PC-9 (cell line): ENCODE measurements around the gene RABL6. TPM values are rescaled to one million over a fixed set of nuclear protein-coding genes. Genes with fewer than 3 reads are reported as not detected.
A peak's percentile ranks its signal among the peaks of the same experiment; 100 is the strongest.

Experiments
- BruUV-seq: library from RNA; stranded (reverse); fragments of 400-500 nt; replicated peaks from 2 replicates; lab custom pipeline; 2021; lab: Mats Ljungman, UMichigan
- CTCF ChIA-PET: fragments of 300-600 bp; sonication (Branson Sonifier 250); formaldehyde crosslinking; loops from one replicate; lab custom pipeline; 2022; ENCODE audit warnings: antibody characterized with exemption; lab: Charles Lee
- POLR2A ChIA-PET: fragments of 300-600 bp; sonication (Branson Sonifier 250); formaldehyde crosslinking; loops from one replicate; lab custom pipeline; 2022; ENCODE audit warnings: antibody characterized with exemption; ENCODE audit not compliant: unreplicated experiment; lab: Charles Lee
- DNase-seq, 2 experiments: peaks; one replicate each; pipeline versions ENCODE4 v3.0.0 to v3.0.0-alpha.2; 2015 to 2022; ENCODE audit warnings: mixed read lengths in 1 of 2
- H2AFZ ChIP-seq: fragments of 200-600 bp; sonication (generic); 2 replicates; pipeline ENCODE4 v1.8.1; 2017; ENCODE audit warnings: antibody characterized with exemption
- H3F3A ChIP-seq: fragments of 200-600 bp; sonication (generic); 2 replicates; pipeline ENCODE4 v1.8.1; 2017; ENCODE audit warnings: antibody characterized with exemption, mild to moderate bottlenecking, low read depth; ENCODE audit not compliant: insufficient read depth
- H3K27ac ChIP-seq: fragments of 200-600 bp; sonication (generic); 2 replicates; pipeline ENCODE4 v1.6.1; 2016; ENCODE audit warnings: mixed run types
- H3K27me3 ChIP-seq: fragments of 200-600 bp; sonication (generic); 2 replicates; pipeline ENCODE4 v1.6.1; 2016; ENCODE audit warnings: low read depth, mixed run types; ENCODE audit not compliant: insufficient read depth
- H3K36me3 ChIP-seq: fragments of 200-600 bp; sonication (generic); 2 replicates; pipeline ENCODE4 v1.6.1; 2016; ENCODE audit warnings: low read depth, mixed run types
- H3K4me1 ChIP-seq: fragments of 200-600 bp; sonication (generic); replicated peaks from 2 replicates; pipeline ENCODE4 v1.6.1; 2016; ENCODE audit warnings: mixed run types; ENCODE audit not compliant: insufficient read depth
- H3K4me2 ChIP-seq: fragments of 200-600 bp; sonication (generic); 2 replicates; pipeline ENCODE4 v1.6.1; 2017; ENCODE audit warnings: mixed run types
- H3K4me3 ChIP-seq: fragments of 200-600 bp; sonication (generic); 2 replicates; pipeline ENCODE4 v1.6.1; 2016; ENCODE audit warnings: mixed run types
- H3K79me2 ChIP-seq: fragments of 200-600 bp; sonication (generic); 2 replicates; pipeline ENCODE4 v1.6.1; 2017; ENCODE audit warnings: low read depth, mixed run types
- H3K9me2 ChIP-seq: fragments of 200-600 bp; sonication (generic); 2 replicates; pipeline ENCODE4 v1.8.1; 2017; ENCODE audit warnings: mild to moderate bottlenecking; ENCODE audit not compliant: insufficient read depth
- H3K9me3 ChIP-seq: fragments of 200-600 bp; sonication (generic); 2 replicates; pipeline ENCODE4 v1.8.1; 2016; ENCODE audit warnings: low read depth; ENCODE audit not compliant: insufficient read depth
- H4K20me1 ChIP-seq: fragments of 200-600 bp; sonication (generic); 2 replicates; pipeline ENCODE4 v1.8.1; 2017; ENCODE audit not compliant: insufficient read depth
- EZH2 ChIP-seq: fragments of 200-600 bp; sonication (generic); IDR thresholded peaks from 2 replicates; pipeline ENCODE4 v1.8.0; 2017; ENCODE audit warnings: antibody characterized with exemption, low read depth
- intact Hi-C: fragments of 100-400 bp; cut with micrococcal nuclease; formaldehyde crosslinking; loops from one replicate; pipeline ENCODE4 v1.10.0; 2022; ENCODE audit not compliant: unreplicated experiment
- total RNA-seq: library from RNA; stranded (reverse); gene quantifications from 2 replicates; pipeline ENCODE4 v1.2.3, GENCODE V29; 2021
- TF ChIP-seq, protein P1 (sequence below): fragments of 200-600 bp; sonication (generic); conservative IDR thresholded peaks from 2 replicates; pipeline ENCODE4 v1.6.1; 2017; ENCODE audit warnings: mixed run types, antibody characterized with exemption, mild to moderate bottlenecking, moderate library complexity

The RABL6 gene
- total RNA-seq, 1 experiment from 2014 or later, result 116 TPM

DNA sequence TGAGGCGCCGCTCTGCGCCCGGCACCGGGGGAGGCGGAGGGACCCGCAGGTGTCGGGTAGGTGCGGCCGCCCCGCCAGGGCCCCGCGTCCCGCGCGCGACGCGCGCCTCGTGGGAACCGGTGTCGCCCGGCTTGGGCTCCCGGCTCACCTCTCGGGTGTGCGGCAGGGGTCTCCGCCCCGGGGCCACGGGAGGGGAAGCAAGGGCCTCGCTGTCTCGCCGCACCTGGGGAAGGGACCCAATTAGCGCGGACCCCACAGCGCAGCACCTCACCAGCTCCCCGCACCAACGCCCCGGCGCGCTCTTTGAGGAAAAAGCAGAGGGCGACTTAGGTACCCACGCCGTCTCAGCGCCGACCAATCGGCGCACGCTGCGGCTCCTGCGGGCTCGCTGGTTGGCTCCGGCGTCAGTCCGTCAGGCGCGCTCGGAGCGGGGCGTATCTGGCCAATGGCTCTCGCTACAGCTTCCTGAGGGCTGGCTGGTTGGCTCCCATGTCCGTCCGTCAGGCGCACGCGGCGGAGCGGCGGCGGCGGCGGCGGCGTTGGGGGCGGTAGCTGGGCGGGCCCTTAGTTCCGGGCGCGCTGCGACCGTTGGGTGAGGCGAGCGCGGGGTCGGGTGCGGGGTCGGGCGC is 78.3 kb downstream of the RABL6 start, which contains the start of gene TRAF2:
TRAF2 (plus strand) TSS at position 567 of the 629 bp plus-strand sequence. CDS start 12,225 bp downstream, outside the sequence.
- POLR2A ChIA-PET, result interaction anchor here (0.6 to 0.8 kb wide), 5 partner anchors 15 to 108 kb away, joined by 4 to 19 read pairs (median 6); partner anchors contain the start of gene EDF1
- H3K9me2 ChIP-seq, result no peaks in the 10 kb centered on the region
- peaks cover 2% of the 10 kb centered on the region; the same call in 1 of the 2 replicates for H4K20me1 ChIP-seq
- TF ChIP-seq EZH2, result no peak
- TF ChIP-seq, protein P1, sequence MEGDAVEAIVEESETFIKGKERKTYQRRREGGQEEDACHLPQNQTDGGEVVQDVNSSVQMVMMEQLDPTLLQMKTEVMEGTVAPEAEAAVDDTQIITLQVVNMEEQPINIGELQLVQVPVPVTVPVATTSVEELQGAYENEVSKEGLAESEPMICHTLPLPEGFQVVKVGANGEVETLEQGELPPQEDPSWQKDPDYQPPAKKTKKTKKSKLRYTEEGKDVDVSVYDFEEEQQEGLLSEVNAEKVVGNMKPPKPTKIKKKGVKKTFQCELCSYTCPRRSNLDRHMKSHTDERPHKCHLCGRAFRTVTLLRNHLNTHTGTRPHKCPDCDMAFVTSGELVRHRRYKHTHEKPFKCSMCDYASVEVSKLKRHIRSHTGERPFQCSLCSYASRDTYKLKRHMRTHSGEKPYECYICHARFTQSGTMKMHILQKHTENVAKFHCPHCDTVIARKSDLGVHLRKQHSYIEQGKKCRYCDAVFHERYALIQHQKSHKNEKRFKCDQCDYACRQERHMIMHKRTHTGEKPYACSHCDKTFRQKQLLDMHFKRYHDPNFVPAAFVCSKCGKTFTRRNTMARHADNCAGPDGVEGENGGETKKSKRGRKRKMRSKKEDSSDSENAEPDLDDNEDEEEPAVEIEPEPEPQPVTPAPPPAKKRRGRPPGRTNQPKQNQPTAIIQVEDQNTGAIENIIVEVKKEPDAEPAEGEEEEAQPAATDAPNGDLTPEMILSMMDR, result no peak
- CTCF ChIA-PET, result interaction anchor here (0.7 to 0.8 kb wide), 2 partner anchors 162 to 182 kb away, joined by 3 read pairs; no protein-coding TSS in a partner anchor
- peaks cover 32% of the 10 kb centered on the region for H3F3A ChIP-seq
- no peaks in the 10 kb centered on the region for H3K36me3 ChIP-seq
- no peaks in the 10 kb centered on the region for H3K27me3 ChIP-seq
- no peaks in the 10 kb centered on the region for H3K9me3 ChIP-seq
- H3K27ac ChIP-seq, result peak within 1 kb of the TSS; percentile 46
- peak; percentile 96 to 99 for DNase-seq
- intact Hi-C loops, result loop anchor here (1.0 kb wide), 1 partner anchor 15 kb away; no protein-coding TSS in a partner anchor
- peaks cover 39% of the 10 kb centered on the region for H3K4me1 ChIP-seq
- peak within 1 kb of the TSS; percentile 88 for H2AFZ ChIP-seq
- peak within 1 kb of the TSS; percentile 100 for H3K4me2 ChIP-seq
- BruUV-seq, result no TSS peak
- H3K4me3 ChIP-seq, result peak within 1 kb of the TSS; percentile 96
- peaks cover 51% of the 10 kb centered on the region for H3K79me2 ChIP-seq

GRCh38 chr9:136886610-136887597 is 79.2 kb downstream of the RABL6 start:
- Histone ChIP-seq H3K79me2 (peaks cover 59% of the 10 kb centered on the region), H3F3A (peaks cover 27% of the 10 kb centered on the region), H3K4me1 (peaks cover 30% of the 10 kb centered on the region), H3K9me3 (no peaks in the 10 kb centered on the region), H3K9me2 (no peaks in the 10 kb centered on the region), H3K4me3 (peak overlapping the region; percentile 96), H3K27ac (peak overlapping the region; percentile 29; the same call in 1 of the 2 replicates), H3K4me2 (peak overlapping the region; percentile 100), H3K27me3 (no peaks in the 10 kb centered on the region), H3K36me3 (no peaks in the 10 kb centered on the region), H4K20me1 (peaks cover 2% of the 10 kb centered on the region; the same call in 1 of the 2 replicates), H2AFZ (peak overlapping the region; percentile 81)
- DNase-seq, result peak in 1 of 2 experiments; percentile 46
- BruUV-seq, result no TSS peak
- ChIA-PET CTCF (interaction anchor here (0.8 kb wide), 1 partner anchor 181 kb away, joined by 3 read pairs; no protein-coding TSS in a partner anchor), POLR2A (interaction anchor here (0.6 to 0.8 kb wide), 4 partner anchors 14 to 36 kb away, joined by 5 to 19 read pairs (median 12); partner anchors contain the start of gene EDF1)
- TF ChIP-seq, protein P1, result no peak
- TF ChIP-seq EZH2, result no peak
- intact Hi-C loops, result no loop called here

- H3K4me1 ChIP-seq, result peaks cover 16% of the 10 kb centered on the region
- H3K27me3 ChIP-seq, result no peaks in the 10 kb centered on the region
- no peaks in the 10 kb centered on the region for H3K36me3 ChIP-seq
- no peak overlapping the region for H3K27ac ChIP-seq
- H3K79me2 ChIP-seq, result peaks cover 75% of the 10 kb centered on the region
- intact Hi-C loops, result no loop called here
- no peak overlapping the region for H3K4me3 ChIP-seq
- ChIA-PET CTCF (no interaction called here), POLR2A (no interaction called here)
- H3K4me2 ChIP-seq, result no peak overlapping the region
- peaks cover 12% of the 10 kb centered on the region; the same call in 1 of the 2 replicates for H3F3A ChIP-seq
- H3K9me2 ChIP-seq, result no peaks in the 10 kb centered on the region
- TF ChIP-seq EZH2, result no peak
- TF ChIP-seq, protein P1, result no peak
- TSS peak; percentile 28 for BruUV-seq
- peaks cover 8% of the 10 kb centered on the region; the same call in 1 of the 2 replicates for H4K20me1 ChIP-seq
- DNase-seq, result no peak
- no peak overlapping the region for H2AFZ ChIP-seq
- H3K9me3 ChIP-seq, result no peaks in the 10 kb centered on the region
Observed at GRCh38 chr9:136888454-136888853, 80.7 kb downstream of the RABL6 start.
